Activated CD8-positive, alpha-beta T cell treated with anti-CD3 and anti-CD28 coated beads for 36 hours (primary cell): ENCODE measurements around the gene PFDN6. TPM values are rescaled to one million over a fixed set of nuclear protein-coding genes. Genes with fewer than 3 reads are reported as not detected.

Experiments used
- ATAC-seq: fragments of 200-7000 bp; cut with Tn5 transposase; one replicate; pipeline ENCODE4 v1.10.0; 2021; ENCODE audit warnings: mild to moderate bottlenecking, moderate library complexity
- CTCF ChIA-PET: fragments of 350-600 bp; sonication (Branson Sonifier 250); formaldehyde crosslinking; loops from one replicate; lab custom pipeline; 2021; ENCODE audit warnings: antibody characterized with exemption; lab: Charles Lee
- POLR2A ChIA-PET: fragments of 350-600 bp; sonication (Branson Sonifier 250); formaldehyde crosslinking; loops from one replicate; lab custom pipeline; 2021; ENCODE audit warnings: antibody characterized with exemption; lab: Charles Lee
- DNase-seq: peaks from one replicate; pipeline ENCODE4 v3.0.0-alpha.2; 2020
- H3K27ac Mint-ChIP-seq: one replicate; pipeline ENCODE4 v1.8.0; 2021; ENCODE audit warnings: mild to moderate bottlenecking, mixed read lengths
- H3K27me3 Mint-ChIP-seq: one replicate; pipeline ENCODE4 v1.8.0; 2021; ENCODE audit warnings: mixed read lengths
- H3K36me3 Mint-ChIP-seq: one replicate; pipeline ENCODE4 v1.8.0; 2021; ENCODE audit warnings: low read depth, mixed read lengths
- H3K4me1 Mint-ChIP-seq: one replicate; pipeline ENCODE4 v1.8.0; 2021; ENCODE audit warnings: low read depth, mixed read lengths
- H3K4me3 Mint-ChIP-seq: one replicate; pipeline ENCODE4 v1.8.0; 2021; ENCODE audit warnings: mild to moderate bottlenecking, moderate library complexity, mixed read lengths
- H3K9me3 Mint-ChIP-seq: one replicate; pipeline ENCODE4 v1.8.0; 2021; ENCODE audit warnings: mixed read lengths
- CTCF ChIP-seq: fragments of 200-600 bp; IDR thresholded peaks from one replicate; pipeline ENCODE4 v1.8.0; 2022; ENCODE audit warnings: antibody characterized with exemption, mild to moderate bottlenecking
- intact Hi-C: fragments of 100-400 bp; cut with micrococcal nuclease; formaldehyde crosslinking; loops from one replicate; pipeline ENCODE4 v1.10.0; 2022
- total RNA-seq, 2 experiments: library from RNA; stranded (reverse); gene quantifications; one replicate each; pipeline ENCODE4 v1.2.3, GENCODE V29; 2021

The PFDN6 gene
- total RNA-seq, 2 experiments from 2014 or later, result 78.1 to 92.3 TPM

DNA sequence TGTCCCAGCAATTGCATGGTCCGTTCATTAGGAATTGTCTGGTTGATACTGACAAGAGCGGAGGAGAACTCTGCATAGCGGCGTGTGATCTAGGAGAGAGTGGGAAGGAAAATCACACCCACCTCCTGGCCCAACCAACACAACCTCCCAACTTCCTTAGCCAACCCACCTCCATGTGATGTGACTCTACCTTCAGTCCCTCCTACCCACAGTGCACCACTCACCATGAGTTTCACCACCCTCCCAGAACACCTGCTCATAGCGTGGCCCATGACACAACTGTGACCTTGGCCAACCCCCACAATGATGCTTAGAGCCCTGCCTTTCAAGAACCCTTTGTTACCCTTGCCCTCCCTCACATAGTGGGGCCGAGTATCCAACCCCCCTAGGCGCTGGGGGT is 25.4 kb upstream of the PFDN6 start:
- ATAC-seq, result peak; percentile 39
- peaks cover 49% of the 10 kb centered on the region for H3K36me3 Mint-ChIP-seq
- H3K4me1 Mint-ChIP-seq, result peaks cover 11% of the 10 kb centered on the region
- intact Hi-C loops, result no loop called here
- TF ChIP-seq CTCF, result no peak
- no peak for DNase-seq
- no peaks in the 10 kb centered on the region for H3K9me3 Mint-ChIP-seq
- POLR2A ChIA-PET, result interaction anchor here (1.1 to 2.9 kb wide), 3 partner anchors 8 to 13 kb away, joined by 3 to 19 read pairs (median 5); partner anchors contain the start of genes B3GALT4, RPS18 and VPS52
- no peak overlapping the region for H3K4me3 Mint-ChIP-seq
- CTCF ChIA-PET, result interaction anchor here (0.7 kb wide), 1 partner anchor 8 kb away, joined by 3 read pairs; the partner anchor contains the start of genes RPS18 and VPS52
- no peaks in the 10 kb centered on the region for H3K27me3 Mint-ChIP-seq
- H3K27ac Mint-ChIP-seq, result peak overlapping the region; percentile 56

- H3K27ac Mint-ChIP-seq, result peak overlapping the region; percentile 100
- CTCF ChIA-PET, result interaction anchor here (0.9 to 5.4 kb wide), 9 partner anchors 11 to 299 kb away, joined by 3 to 36 read pairs (median 4); partner anchors contain the start of genes HSD17B8, PFDN6 and WDR46
- H3K9me3 Mint-ChIP-seq, result no peaks in the 10 kb centered on the region
- TF ChIP-seq CTCF, result no peak
- H3K4me3 Mint-ChIP-seq, result peak overlapping the region; percentile 95
- peaks cover 31% of the 10 kb centered on the region for H3K4me1 Mint-ChIP-seq
- ATAC-seq, result peak; percentile 12
- H3K27me3 Mint-ChIP-seq, result no peaks in the 10 kb centered on the region
- peaks cover 68% of the 10 kb centered on the region for H3K36me3 Mint-ChIP-seq
- POLR2A ChIA-PET, result interaction anchor here (0.7 to 4.5 kb wide), 32 partner anchors 8 to 427 kb away, joined by 3 to 67 read pairs (median 8); partner anchors contain the start of genes HLA-DMA, HSD17B8, PFDN6 and PSMB8
- intact Hi-C loops, result no loop called here
- no peak for DNase-seq
Observed at GRCh38 chr6:33271117-33271467, 18.3 kb upstream of the PFDN6 start.

DNA sequence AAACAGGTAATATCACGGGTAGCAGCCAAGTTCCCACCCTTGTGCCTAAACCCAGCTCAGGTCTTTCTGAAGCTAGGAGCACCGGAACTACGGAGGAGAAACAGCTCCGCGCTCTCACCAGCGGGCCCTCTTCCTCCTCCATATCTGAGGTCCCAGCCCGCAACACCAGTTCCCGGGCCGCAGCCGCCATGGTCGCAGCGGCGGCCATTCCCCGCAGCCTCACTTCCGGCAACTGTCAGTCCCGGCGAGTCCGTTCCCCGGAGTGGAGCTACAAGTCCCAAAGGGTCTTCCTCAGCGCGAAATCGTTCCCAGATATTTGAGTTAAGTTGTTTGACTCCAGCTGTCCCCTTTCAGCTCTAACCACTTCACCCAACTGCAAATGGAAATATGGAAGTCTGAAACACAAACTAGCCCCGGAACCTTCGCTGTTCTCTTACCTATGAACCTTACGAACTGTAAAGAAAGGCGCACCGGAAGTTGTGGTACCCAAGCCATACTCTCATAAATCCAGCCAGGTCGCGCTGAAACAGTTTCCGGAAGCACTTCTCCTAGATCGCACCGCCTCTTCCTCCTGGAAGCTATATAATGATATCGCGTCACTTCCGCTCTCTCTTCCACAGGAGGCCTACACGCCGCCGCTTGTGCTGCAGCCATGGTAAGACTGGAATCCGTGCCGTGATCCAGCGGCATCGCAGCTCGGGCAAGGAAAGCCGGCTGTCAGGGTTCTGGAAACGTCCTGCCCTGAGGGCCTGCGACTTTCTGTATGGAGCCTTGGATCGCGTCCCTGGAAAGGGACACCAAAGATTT is 17.7 kb upstream of the PFDN6 start, which contains the start of the genes RPS18 and VPS52:
RPS18 (plus strand) TSS at position 608 of the 807 bp plus-strand sequence; CDS start at position 653, 45 bp downstream.
VPS52 (minus strand) TSS at position 409 of the 807 bp plus-strand sequence; CDS start at position 208, 201 bp downstream.
- H3K9me3 Mint-ChIP-seq, result no peaks in the 10 kb centered on the region
- H3K27me3 Mint-ChIP-seq, result no peaks in the 10 kb centered on the region
- peaks cover 68% of the 10 kb centered on the region for H3K36me3 Mint-ChIP-seq
- POLR2A ChIA-PET, result interaction anchor here (0.6 to 4.5 kb wide), 43 partner anchors 8 to 427 kb away, joined by 3 to 67 read pairs (median 5); partner anchors contain the start of genes HLA-DMA, HSD17B8, PFDN6 and PSMB8
- peak; percentile 96 for DNase-seq
- TF ChIP-seq CTCF, result no peak
- peaks cover 36% of the 10 kb centered on the region for H3K4me1 Mint-ChIP-seq
- ATAC-seq, result peak; percentile 85
- CTCF ChIA-PET, result interaction anchor here (0.9 to 5.4 kb wide), 14 partner anchors 8 to 308 kb away, joined by 3 to 36 read pairs (median 4); partner anchors contain the start of genes BAK1, HSD17B8, PFDN6 and WDR46
- peak within 1 kb of the TSS; percentile 100 for H3K27ac Mint-ChIP-seq
- intact Hi-C loops, result no loop called here
- H3K4me3 Mint-ChIP-seq, result peak within 1 kb of the TSS; percentile 95

DNA sequence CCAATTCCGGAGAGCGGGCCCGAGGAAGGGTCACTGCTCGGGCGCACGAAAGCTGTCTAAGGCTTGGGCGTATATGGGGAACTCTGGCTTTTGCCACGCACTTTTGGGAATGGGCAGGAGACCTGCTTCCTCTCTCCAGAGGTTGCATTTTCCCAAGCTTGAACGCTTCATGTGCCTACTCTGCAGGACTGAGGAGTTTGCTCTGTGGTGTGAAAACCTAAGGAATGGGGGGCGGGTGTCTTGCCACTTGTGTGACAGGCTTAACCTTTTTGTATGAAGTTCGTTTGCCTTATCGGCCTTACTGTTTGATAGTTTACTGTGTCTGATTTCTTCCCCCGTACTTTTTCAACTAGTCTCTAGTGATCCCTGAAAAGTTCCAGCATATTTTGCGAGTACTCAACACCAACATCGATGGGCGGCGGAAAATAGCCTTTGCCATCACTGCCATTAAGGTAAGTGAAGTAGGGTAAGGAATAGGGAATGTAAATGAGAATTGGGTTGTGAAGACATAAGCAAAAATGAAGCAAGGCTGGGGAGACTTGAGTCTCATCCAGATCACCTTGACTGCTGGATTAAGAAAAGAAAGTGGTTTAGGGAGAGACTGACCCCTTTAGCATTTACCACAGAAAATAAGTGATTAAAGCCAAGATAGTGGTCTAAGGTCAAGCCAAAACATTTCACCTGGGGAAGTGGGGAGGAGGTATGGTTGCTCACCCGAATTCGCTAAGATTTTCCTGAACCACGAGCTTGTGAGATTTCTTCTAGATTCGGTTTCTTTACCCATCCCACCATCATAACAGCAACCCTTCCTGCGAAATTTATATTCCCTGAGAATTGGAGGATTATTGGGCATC is 16.9 kb upstream of the PFDN6 start:
- no peaks in the 10 kb centered on the region for H3K9me3 Mint-ChIP-seq
- DNase-seq, result no peak
- POLR2A ChIA-PET, result interaction anchor here (0.7 to 4.5 kb wide), 30 partner anchors 9 to 301 kb away, joined by 3 to 67 read pairs (median 8); partner anchors contain the start of genes HSD17B8, PFDN6, RGL2 and RING1
- H3K27ac Mint-ChIP-seq, result peak overlapping the region; percentile 100
- peaks cover 37% of the 10 kb centered on the region for H3K4me1 Mint-ChIP-seq
- peak overlapping the region; percentile 95 for H3K4me3 Mint-ChIP-seq
- intact Hi-C loops, result no loop called here
- no peak for TF ChIP-seq CTCF
- H3K36me3 Mint-ChIP-seq, result peaks cover 68% of the 10 kb centered on the region
- ATAC-seq, result peak; percentile 2
- CTCF ChIA-PET, result interaction anchor here (1.0 to 5.4 kb wide), 10 partner anchors 9 to 307 kb away, joined by 3 to 36 read pairs (median 4); partner anchors contain the start of genes BAK1, HSD17B8, PFDN6 and WDR46
- H3K27me3 Mint-ChIP-seq, result no peaks in the 10 kb centered on the region
